KOPT-K1 (cell line): ENCODE results near the gene CYTH1.

Source experiments
- H3K27ac ChIP-seq: fragments of 200-600 bp; sonication (generic); 2 replicates; pipeline ENCODE4 v1.5.1; 2016; ENCODE audit warnings: antibody characterized with exemption, mild to moderate bottlenecking, low read depth, low read length; ENCODE audit not compliant: poor library complexity, severe bottlenecking
- H3K36me3 ChIP-seq: fragments of 200-600 bp; sonication (generic); 2 replicates; pipeline ENCODE4 v1.5.1; 2017; ENCODE audit warnings: antibody characterized with exemption, mild to moderate bottlenecking, low read length, moderate library complexity; ENCODE audit not compliant: insufficient read depth
- H3K9me3 ChIP-seq: fragments of 200-600 bp; sonication (generic); 2 replicates; pipeline ENCODE4 v1.5.1; 2017; ENCODE audit warnings: antibody characterized with exemption, low read length, mild to moderate bottlenecking; ENCODE audit not compliant: insufficient read depth, poor library complexity, severe bottlenecking

CYTH1 gene

GRCh38 chr17:78655251-78655940 lies 126.7 kb downstream of the CYTH1 start:
- H3K36me3 ChIP-seq, result no peaks in the 10 kb centered on the region

DNA sequence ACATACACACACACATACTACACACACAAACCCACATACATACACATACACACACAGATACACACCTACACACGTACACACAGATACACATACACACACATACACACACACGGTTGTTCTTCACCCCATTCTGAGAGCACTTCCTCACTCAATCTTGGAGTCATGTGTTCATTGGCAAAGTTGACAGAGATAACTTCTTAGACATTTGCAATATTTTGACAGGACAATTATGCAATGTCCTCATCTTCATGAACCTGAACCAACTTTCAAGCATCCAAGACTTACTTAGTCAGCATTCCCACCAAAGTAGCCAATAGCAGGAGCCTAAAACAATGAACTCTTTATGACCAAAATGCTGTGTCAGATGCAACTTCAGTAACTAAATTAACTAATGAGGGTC lies 127.7 kb downstream of the CYTH1 start:
- Histone ChIP-seq H3K9me3 (no peaks in the 10 kb centered on the region), H3K36me3 (no peaks in the 10 kb centered on the region), H3K27ac (no peak overlapping the region)

More at GRCh38 chr17:78655251-78655940, 126.7 kb downstream of the CYTH1 start:
- Histone ChIP-seq H3K9me3 (no peaks in the 10 kb centered on the region), H3K27ac (no peak overlapping the region)

- no peaks in the 10 kb centered on the region for H3K36me3 ChIP-seq
- peaks cover 2% of the 10 kb centered on the region for H3K9me3 ChIP-seq
- no peak overlapping the region for H3K27ac ChIP-seq
Observed at GRCh38 chr17:78653382-78653781, 128.7 kb downstream of the CYTH1 start.

GRCh38 chr17:78652913-78653312 lies 129.2 kb downstream of the CYTH1 start:
- Histone ChIP-seq H3K9me3 (peaks cover 7% of the 10 kb centered on the region), H3K36me3 (no peaks in the 10 kb centered on the region), H3K27ac (no peak overlapping the region)

DNA sequence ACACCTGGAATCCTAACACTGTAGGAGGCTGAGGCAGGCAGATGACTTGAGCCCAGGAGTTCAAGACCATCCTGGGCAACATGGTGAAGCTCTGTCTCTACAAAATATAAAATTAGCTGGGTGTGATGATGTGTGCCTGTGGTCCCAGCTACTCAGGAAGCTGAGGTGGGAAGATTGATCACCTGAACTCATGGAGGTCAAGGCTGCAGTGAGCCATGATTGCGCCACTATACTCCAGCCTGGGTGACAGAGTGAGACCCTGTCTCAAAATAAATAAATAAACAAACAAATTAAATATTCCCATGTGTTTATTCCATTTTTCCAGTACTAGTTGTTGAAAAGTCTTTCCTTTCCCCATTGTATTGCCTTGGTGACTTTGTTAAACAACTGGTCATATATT lies 130.0 kb downstream of the CYTH1 start:
- H3K27ac ChIP-seq, result no peak overlapping the region
- H3K36me3 ChIP-seq, result no peaks in the 10 kb centered on the region
- peaks cover 7% of the 10 kb centered on the region for H3K9me3 ChIP-seq

GRCh38 chr17:78651554-78651953 lies 130.5 kb downstream of the CYTH1 start:
- Histone ChIP-seq H3K9me3 (peaks cover 7% of the 10 kb centered on the region), H3K27ac (no peak overlapping the region), H3K36me3 (no peaks in the 10 kb centered on the region)

GRCh38 chr17:78650093-78650715 lies 131.9 kb downstream of the CYTH1 start:
- Histone ChIP-seq H3K27ac (no peak overlapping the region), H3K9me3 (peaks cover 7% of the 10 kb centered on the region), H3K36me3 (no peaks in the 10 kb centered on the region)

- Histone ChIP-seq H3K36me3 (no peaks in the 10 kb centered on the region), H3K27ac (no peak overlapping the region), H3K9me3 (peaks cover 7% of the 10 kb centered on the region)
Observed at GRCh38 chr17:78648293-78648692, 133.8 kb downstream of the CYTH1 start.

DNA sequence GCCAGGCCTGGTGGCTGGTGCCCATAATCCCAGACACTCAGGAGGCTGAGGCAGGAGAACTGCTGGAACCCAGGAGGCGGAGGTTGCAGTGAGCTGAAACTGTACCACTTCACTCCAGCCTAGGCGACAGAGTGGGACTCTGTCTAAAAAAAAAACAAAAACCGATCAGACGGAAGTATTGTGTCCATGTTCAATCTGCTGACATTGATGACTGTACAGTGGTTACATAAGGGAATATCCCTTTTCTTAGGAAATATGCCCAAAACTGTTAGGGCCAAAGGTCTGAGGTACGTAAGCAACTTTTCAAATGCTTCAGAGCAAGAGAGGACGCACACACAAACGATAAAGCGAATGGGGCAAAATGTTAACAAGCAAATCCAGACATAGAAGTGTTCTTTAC lies 135.0 kb downstream of the CYTH1 start:
- Histone ChIP-seq H3K9me3 (peaks cover 7% of the 10 kb centered on the region), H3K27ac (no peak overlapping the region), H3K36me3 (no peaks in the 10 kb centered on the region)

GRCh38 chr17:78645421-78646295 lies 136.4 kb downstream of the CYTH1 start:
- Histone ChIP-seq H3K36me3 (no peaks in the 10 kb centered on the region), H3K9me3 (peaks cover 7% of the 10 kb centered on the region), H3K27ac (peak overlapping the region; percentile 8)

DNA sequence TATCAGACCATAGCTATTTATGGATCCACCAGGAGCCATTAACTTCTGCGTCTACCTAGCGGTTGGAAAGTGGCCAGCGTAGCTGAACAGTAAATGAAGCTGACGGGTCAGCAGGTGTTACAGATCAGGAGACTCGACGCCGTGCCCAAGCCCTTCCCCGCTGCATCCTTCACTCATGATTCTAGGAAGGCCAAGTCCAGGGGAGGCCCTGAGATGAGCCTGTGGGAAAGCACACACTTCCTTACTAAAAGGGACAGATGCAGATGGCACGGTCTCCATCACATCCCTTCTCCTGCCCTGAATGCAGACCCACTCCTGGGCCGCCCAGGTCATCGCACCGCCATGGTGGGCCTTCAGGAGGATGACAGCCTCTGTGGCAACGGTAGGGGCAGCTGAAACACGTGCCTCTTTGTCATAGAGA lies 137.1 kb downstream of the CYTH1 start:
- Histone ChIP-seq H3K27ac (no peak overlapping the region), H3K9me3 (peaks cover 7% of the 10 kb centered on the region)

GRCh38 chr17:78644224-78644623 lies 137.8 kb downstream of the CYTH1 start:
- peaks cover 7% of the 10 kb centered on the region for H3K9me3 ChIP-seq
- H3K27ac ChIP-seq, result no peak overlapping the region
- no peaks in the 10 kb centered on the region for H3K36me3 ChIP-seq

More for the DNA sequence above, 137.1 kb downstream of the CYTH1 start:
- H3K36me3 ChIP-seq, result no peaks in the 10 kb centered on the region

GRCh38 chr17:78643326-78643725 lies 138.7 kb downstream of the CYTH1 start:
- H3K27ac ChIP-seq, result no peak overlapping the region
- no peaks in the 10 kb centered on the region for H3K36me3 ChIP-seq
- peaks cover 4% of the 10 kb centered on the region for H3K9me3 ChIP-seq

GRCh38 chr17:78642707-78643106 lies 139.4 kb downstream of the CYTH1 start:
- H3K9me3 ChIP-seq, result no peaks in the 10 kb centered on the region
- H3K27ac ChIP-seq, result no peak overlapping the region
- no peaks in the 10 kb centered on the region for H3K36me3 ChIP-seq

DNA sequence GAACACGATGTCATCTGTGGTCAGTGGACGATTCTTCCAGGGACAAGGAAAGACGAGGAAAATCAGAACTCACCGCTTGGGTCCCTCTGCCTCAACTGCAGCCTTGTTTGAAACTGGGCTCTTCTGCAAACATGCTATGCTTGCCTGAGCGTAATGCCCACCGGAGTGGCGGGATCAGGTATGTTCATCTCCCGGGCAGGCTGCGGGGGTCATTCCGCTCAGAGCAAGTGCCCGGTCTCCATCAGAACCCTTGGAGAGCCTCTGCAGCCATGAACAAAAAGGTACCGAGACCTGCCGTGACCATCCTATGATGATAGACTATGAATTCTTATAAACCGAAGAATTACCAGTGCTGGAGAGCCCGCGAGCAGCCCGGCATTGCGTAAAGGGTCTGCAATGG lies 140.4 kb downstream of the CYTH1 start:
- Histone ChIP-seq H3K36me3 (no peaks in the 10 kb centered on the region), H3K27ac (no peak overlapping the region)

More for the DNA sequence above, 140.4 kb downstream of the CYTH1 start:
- no peaks in the 10 kb centered on the region for H3K9me3 ChIP-seq
